Stimulated activated CD8-positive, alpha-beta memory T cell treated with anti-CD3 and anti-CD28 coated beads, Interleukin-15, amount 100 ng/mL, for 24 hours (primary cell): ENCODE results near the gene NFKBIA.
"Not testable (repeated sequence)": the region's sequence is repeated elsewhere in the genome, so short reads cannot be mapped to it uniquely, and the experiment has no call there.

Experiments
- DNase-seq: peaks from one replicate; pipeline ENCODE4 v3.0.0-alpha.2; 2020; ENCODE audit warnings: low read depth

The NFKBIA gene

GRCh38 chr14:35408026-35408425 lies 3.5 kb upstream of the NFKBIA start:
- no peak for DNase-seq

DNA sequence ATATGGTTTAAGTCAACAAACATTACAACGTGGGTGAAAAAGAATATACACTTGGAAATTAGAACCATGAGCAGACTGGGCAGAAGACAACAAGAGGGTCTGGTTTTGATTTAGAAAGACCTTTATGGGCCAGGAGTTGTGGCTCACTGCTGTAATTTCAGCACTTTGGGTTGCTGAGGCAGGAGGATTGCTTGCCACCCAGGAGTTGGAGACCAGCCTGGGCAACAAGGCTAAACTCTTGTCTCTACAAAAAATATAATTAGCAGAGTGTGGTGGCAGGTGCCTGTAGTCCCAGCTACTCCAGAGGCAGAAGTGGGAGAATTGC lies 2.7 kb upstream of the NFKBIA start:
- DNase-seq: no peak

- DNase-seq: no peak
Measured at GRCh38 chr14:35406506-35407305, 2.2 kb upstream of the NFKBIA start.

DNA sequence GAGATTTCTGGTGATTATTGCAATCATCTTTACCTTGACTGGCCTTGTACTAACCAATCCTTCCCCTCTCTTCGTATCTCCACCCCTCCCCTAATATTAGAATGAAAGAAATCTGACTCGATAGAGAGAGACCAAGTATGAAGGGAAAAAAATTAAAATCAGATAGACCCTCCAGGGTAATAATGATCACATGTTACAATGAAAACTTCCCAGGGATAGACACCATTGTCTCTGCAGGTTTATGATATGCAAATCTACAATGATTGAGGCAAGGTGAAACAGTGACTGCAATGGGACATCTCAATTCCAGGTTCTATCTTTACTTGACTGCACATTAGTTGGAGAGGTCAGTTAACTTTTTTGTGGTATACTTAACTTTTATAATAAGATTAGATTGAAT lies 1.5 kb upstream of the NFKBIA start:
- no peak for DNase-seq

- no peak for DNase-seq
Measured at GRCh38 chr14:35405304-35405996, 901 bp upstream of the NFKBIA start.

- DNase-seq: peak; percentile 96
Measured at GRCh38 chr14:35403603-35404448, 723 bp downstream of the NFKBIA start.

- no peak for DNase-seq
Measured at GRCh38 chr14:35403114-35403602, 1.4 kb downstream of the NFKBIA start.

DNA sequence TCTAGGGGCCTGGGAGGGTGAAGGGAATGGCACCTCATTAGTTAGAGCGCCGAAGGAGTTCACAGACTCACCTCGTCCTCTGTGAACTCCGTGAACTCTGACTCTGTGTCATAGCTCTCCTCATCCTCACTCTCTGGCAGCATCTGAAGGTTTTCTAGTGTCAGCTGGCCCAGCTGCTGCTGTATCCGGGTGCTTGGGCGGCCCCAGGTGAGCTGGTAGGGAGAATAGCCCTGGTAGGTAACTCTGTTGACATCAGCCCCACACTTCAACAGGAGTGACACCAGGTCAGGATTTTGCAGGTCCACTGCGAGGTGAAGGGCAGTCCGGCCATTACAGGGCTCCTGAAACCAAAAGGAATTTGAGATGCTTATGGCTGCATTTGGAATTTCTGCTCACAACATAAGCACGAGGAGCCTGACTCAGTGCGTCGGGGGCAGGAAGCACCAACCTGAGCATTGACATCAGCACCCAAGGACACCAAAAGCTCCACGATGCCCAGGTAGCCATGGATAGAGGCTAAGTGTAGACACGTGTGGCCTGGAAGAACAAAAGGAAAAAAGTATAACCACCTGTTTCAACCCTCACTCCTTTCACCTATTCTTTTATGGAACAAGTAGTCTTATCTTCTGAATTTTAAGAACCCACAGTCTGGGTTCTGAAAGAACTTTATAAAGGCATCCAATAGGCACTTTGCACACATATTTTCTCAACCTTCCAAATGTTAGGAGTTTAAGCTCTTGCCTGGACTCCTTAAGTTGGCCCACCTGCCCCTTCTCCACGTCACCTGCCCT lies 2.0 kb downstream of the NFKBIA start:
- no peak for DNase-seq

DNA sequence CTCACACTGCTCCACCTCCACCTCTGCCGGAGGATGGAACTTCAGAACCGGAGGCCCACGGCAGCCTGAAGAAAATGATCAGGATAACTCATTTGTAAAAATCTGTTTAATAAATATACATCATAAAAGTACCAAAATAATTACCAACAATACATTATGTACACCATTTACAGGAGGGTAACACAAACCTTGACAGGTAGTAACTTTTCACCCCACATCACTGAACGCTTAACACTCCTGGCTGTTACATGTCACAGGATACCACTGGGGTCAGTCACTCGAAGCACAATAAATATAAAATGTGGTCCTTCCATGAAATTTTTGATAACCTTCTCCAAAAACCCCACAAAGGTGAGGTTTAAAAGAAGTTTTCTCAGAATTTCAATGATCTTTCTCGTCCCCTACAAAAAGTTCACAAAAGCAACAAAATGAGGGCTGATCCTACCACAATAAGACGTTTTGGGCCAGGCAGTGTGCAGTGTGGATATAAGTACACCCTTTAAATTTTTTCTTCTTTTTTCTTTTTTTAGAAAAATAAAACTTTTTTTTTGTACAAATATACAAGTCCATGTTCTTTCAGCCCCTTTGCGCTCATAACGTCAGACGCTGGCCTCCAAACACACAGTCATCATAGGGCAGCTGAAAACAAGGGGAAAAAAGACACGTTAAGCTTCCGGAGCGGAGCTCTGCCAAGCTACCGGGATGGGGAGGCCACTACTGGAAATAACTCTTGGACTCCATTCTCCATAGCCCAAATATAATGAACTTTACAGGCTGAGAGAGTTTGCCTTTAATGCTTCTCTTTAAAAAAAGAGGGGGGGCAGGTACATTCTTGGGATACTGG lies 2.9 kb downstream of the NFKBIA start:
- no peak for DNase-seq

DNA sequence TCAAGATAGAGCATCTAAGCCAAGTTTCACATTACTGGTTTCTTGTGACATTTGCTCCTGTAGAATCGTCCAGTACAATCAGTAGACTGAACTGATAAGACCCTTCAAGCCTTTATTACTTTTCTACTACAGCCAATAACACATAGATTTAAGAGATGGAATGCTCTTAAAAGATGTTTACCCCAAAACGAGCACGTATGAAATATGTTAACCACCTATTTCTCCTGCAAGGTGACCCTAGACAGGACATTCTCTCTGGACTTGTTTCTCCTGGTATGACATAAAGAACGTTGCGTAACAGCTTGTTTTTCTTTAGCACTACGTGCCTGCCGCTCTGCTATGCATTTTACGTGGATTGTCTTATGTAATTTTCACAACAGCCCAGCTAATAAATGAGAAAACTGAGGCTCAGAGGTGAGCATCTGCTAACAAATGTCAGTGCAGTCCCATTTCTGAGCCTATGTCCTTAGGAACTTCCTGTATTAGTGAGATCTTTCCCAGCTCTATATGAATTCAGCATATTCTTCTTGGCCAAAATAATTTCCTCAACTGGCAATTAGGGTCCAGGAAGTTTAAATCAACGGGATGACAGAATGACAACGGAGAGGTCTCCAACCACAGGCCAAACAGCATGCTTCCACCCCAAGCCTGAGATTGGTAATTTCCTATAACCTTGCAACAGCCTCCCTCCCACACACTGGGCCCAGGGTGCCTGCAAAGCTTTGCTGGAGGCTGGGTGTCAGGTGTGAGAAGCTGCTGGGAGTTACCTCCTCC lies 3.7 kb downstream of the NFKBIA start:
- no peak for DNase-seq

- DNase-seq: no peak
Measured at GRCh38 chr14:35399083-35399937, 5.2 kb downstream of the NFKBIA start.

- DNase-seq: no peak
Measured at GRCh38 chr14:35398071-35398584, 6.4 kb downstream of the NFKBIA start.

DNA sequence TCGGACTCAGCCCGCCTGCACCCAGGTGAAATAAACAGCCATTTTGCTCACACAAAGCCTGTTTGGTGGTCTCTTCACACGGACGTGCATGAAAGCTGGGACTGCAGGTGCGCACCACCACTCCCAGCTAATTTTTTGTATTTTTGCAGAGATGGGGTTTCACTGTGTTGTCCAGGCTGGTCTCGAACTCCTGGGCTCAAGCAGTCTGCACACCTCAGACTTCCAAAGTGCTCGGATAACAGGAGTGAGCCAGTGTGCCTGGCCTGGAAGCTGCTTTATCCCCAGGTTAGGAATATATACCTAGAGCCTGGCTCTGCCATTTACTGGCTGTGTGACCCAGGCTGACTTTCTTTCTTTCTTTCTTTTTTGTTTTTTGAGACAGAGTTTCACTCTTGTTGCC lies 7.9 kb downstream of the NFKBIA start:
- not testable (repeated sequence) for DNase-seq

DNA sequence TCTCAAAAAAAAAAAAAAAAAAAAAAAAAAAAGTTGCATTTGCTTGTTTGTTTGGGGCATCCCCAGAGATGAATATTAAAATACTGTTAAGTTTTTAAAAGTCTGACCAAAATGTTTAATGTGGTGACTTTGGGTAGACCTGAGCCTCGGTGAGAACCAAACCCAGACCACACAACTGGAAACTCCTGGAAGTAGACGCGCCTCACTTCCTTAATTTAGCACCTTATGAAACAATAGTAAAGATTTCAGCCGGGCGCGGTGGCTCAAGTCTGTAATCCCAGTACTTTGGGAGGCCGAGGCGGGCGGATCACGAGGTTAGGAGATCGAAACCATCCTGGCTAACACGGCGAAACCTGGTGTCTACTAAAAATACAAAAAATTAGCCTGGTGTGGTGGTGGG lies 9.3 kb downstream of the NFKBIA start:
- no peak for DNase-seq

GRCh38 chr14:35394326-35395013 lies 10.1 kb downstream of the NFKBIA start:
- DNase-seq: no peak

GRCh38 chr14:35393826-35394225 lies 10.7 kb downstream of the NFKBIA start:
- no peak for DNase-seq

- DNase-seq: no peak
Measured at GRCh38 chr14:35392103-35392502, 12.4 kb downstream of the NFKBIA start.

- no peak for DNase-seq
Measured at GRCh38 chr14:35391388-35391710, 13.2 kb downstream of the NFKBIA start.
